ENCODE measurements around the gene FIG4.

GRCh38 chr6:109867970-109868358 lies 176.9 kb downstream of the FIG4 start:
- no peak for TF ChIP-seq EZH2 (IDR thresholded peaks at IDR 0.05; ENCODE audit: low read length, unreplicated experiment)
- TF ChIP-seq CTCF (conservative IDR thresholded peaks at IDR 0.05; ENCODE audit: low read depth, low read length): no peak
- TF ChIP-seq EZH2phosphoT487 (IDR thresholded peaks at IDR 0.05; ENCODE audit: borderline replicate concordance, low read length): no peak

Measured in PC-3 (cell line).